Activated CD8-positive, alpha-beta T cell treated with anti-CD3 and anti-CD28 coated beads, Interleukin-2, amount 10 ng/mL, durations not matched to agents 7 days and 5 days (primary cell): ENCODE results near the gene AKT1. TPM values are rescaled to one million over a fixed set of nuclear protein-coding genes. Genes with fewer than 3 reads are reported as not detected.
A peak's percentile ranks its signal among the peaks of the same experiment; 100 is the strongest.
"Not testable (repeated sequence)": the region's sequence is repeated elsewhere in the genome, so short reads cannot be mapped to it uniquely, and the experiment has no call there.

Experiments used
- ATAC-seq: fragments of 150-1000 bp; cut with Tn5 transposase; one replicate; pipeline ENCODE4 v1.10.0; 2021; ENCODE audit warnings: moderate library complexity
- CTCF ChIA-PET: fragments of 350-600 bp; sonication (Branson Sonifier 250); formaldehyde crosslinking; loops from one replicate; lab custom pipeline; 2021; ENCODE audit warnings: antibody characterized with exemption; lab: Charles Lee
- POLR2A ChIA-PET: fragments of 350-600 bp; sonication (Branson Sonifier 250); formaldehyde crosslinking; loops from one replicate; lab custom pipeline; 2021; ENCODE audit warnings: antibody characterized with exemption; lab: Charles Lee
- DNase-seq: peaks from one replicate; pipeline ENCODE4 v3.0.0-alpha.2; 2020
- H3K27ac Mint-ChIP-seq: one replicate; pipeline ENCODE4 v1.8.0; 2021; ENCODE audit warnings: mild to moderate bottlenecking, mixed read lengths
- H3K27me3 Mint-ChIP-seq: one replicate; pipeline ENCODE4 v1.8.0; 2021; ENCODE audit warnings: low read depth, mixed read lengths
- H3K36me3 Mint-ChIP-seq: one replicate; pipeline ENCODE4 v1.8.0; 2021; ENCODE audit warnings: low read depth, mixed read lengths
- H3K4me1 Mint-ChIP-seq: one replicate; pipeline ENCODE4 v1.8.0; 2021; ENCODE audit warnings: low read depth, mixed read lengths
- H3K4me3 Mint-ChIP-seq: one replicate; pipeline ENCODE4 v1.8.0; 2021; ENCODE audit warnings: mild to moderate bottlenecking, mixed read lengths
- H3K9me3 Mint-ChIP-seq: one replicate; pipeline ENCODE4 v1.8.0; 2022; ENCODE audit warnings: mixed read lengths; ENCODE audit not compliant: insufficient read depth
- total RNA-seq, 2 experiments: library from RNA; stranded (reverse); gene quantifications; one replicate each; pipeline ENCODE4 v1.2.3, GENCODE V29; 2021

The AKT1 gene
- total RNA-seq, 2 experiments from 2014 or later: 217 to 222 TPM

DNA sequence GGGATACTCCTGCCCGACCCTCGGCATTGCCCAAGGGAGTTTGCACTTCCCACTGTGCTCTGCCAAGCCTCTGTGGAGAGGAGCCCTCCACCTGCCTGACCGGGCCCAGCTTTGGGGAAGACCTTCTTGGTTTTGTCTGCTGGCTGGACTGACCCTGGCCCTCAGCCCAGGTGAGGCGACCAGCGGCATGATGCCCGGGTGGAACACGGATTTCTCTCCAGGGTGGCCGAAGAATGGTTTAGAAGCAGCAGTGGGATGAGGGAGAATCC is 21.0 kb upstream of the AKT1 start:
- Mint-ChIP-seq H3K36me3 (no peaks in the 10 kb centered on the region), H3K27me3 (no peaks in the 10 kb centered on the region), H3K9me3 (no peaks in the 10 kb centered on the region), H3K4me1 (peaks cover 19% of the 10 kb centered on the region), H3K4me3 (peak overlapping the region; percentile 92), H3K27ac (peak overlapping the region; percentile 93)
- CTCF ChIA-PET: no interaction called here
- ATAC-seq: no peak
- no peak for DNase-seq
- POLR2A ChIA-PET: interaction anchor here (1.1 kb wide), 1 partner anchor 16 kb away, joined by 3 read pairs; the partner anchor contains the start of gene ZBTB42

GRCh38 chr14:104814701-104815100 is 19.2 kb upstream of the AKT1 start:
- POLR2A ChIA-PET, ATAC-seq, H3K27me3 Mint-ChIP-seq, DNase-seq, CTCF ChIA-PET, H3K9me3 Mint-ChIP-seq, H3K36me3 Mint-ChIP-seq: not testable (repeated sequence)
- Mint-ChIP-seq H3K4me1 (peaks cover 19% of the 10 kb centered on the region), H3K4me3 (peak overlapping the region; percentile 92), H3K27ac (peak overlapping the region; percentile 70)

- DNase-seq (no peak), ATAC-seq (no peak)
- H3K9me3 Mint-ChIP-seq: no peaks in the 10 kb centered on the region
- ChIA-PET POLR2A (interaction anchor here (1.1 kb wide), 1 partner anchor 61 kb away, joined by 3 read pairs; no protein-coding TSS in a partner anchor), CTCF (no interaction called here)
- peaks cover 19% of the 10 kb centered on the region for H3K4me1 Mint-ChIP-seq
- no peak overlapping the region for H3K27ac Mint-ChIP-seq
- no peaks in the 10 kb centered on the region for H3K36me3 Mint-ChIP-seq
- H3K27me3 Mint-ChIP-seq: no peaks in the 10 kb centered on the region
- H3K4me3 Mint-ChIP-seq: no peak overlapping the region
These were observed 17.7 kb upstream of the AKT1 start for GRCh38 chr14:104813286-104813685.

GRCh38 chr14:104810316-104810715 is 14.8 kb upstream of the AKT1 start:
- ChIA-PET CTCF (no interaction called here), POLR2A (no interaction called here)
- no peak overlapping the region for H3K4me3 Mint-ChIP-seq

DNA sequence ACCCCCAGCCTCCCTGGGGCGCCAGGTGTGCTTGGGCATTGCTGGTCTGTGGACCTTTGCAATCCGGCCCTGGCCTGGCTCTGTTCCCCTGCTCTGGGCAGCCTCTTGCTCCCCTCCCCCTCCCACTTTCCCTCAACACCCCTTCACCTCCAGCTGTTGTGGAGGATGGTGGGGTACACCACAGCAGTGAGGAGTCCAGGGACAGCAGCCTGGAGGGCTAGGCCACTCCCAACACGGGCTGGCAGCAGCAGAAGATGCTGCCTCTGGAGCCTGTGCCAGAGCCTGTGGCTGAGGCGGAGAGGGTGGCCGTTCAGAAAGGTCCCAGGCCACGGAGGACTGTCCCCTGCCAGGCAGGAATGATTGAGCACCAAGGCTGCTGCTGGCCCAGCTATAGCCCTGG is 12.9 kb upstream of the AKT1 start:
- POLR2A ChIA-PET: no interaction called here
- ATAC-seq: no peak
- no peak for DNase-seq
- H3K27me3 Mint-ChIP-seq: no peaks in the 10 kb centered on the region
- CTCF ChIA-PET: no interaction called here
- no peak overlapping the region for H3K4me3 Mint-ChIP-seq
- H3K9me3 Mint-ChIP-seq: no peaks in the 10 kb centered on the region
- H3K27ac Mint-ChIP-seq: no peak overlapping the region
- no peaks in the 10 kb centered on the region for H3K36me3 Mint-ChIP-seq
- peaks cover under 1% of the 10 kb centered on the region for H3K4me1 Mint-ChIP-seq

More at GRCh38 chr14:104810316-104810715, 14.8 kb upstream of the AKT1 start:
- no peaks in the 10 kb centered on the region for H3K27me3 Mint-ChIP-seq
- no peaks in the 10 kb centered on the region for H3K9me3 Mint-ChIP-seq
- ATAC-seq (no peak), DNase-seq (no peak)
- H3K27ac Mint-ChIP-seq: no peak overlapping the region
- H3K4me1 Mint-ChIP-seq: peaks cover 14% of the 10 kb centered on the region
- no peaks in the 10 kb centered on the region for H3K36me3 Mint-ChIP-seq

- Mint-ChIP-seq H3K9me3 (no peaks in the 10 kb centered on the region), H3K27ac (no peak overlapping the region), H3K4me3 (no peak overlapping the region), H3K4me1 (peaks cover 8% of the 10 kb centered on the region), H3K27me3 (no peaks in the 10 kb centered on the region), H3K36me3 (no peaks in the 10 kb centered on the region)
- ATAC-seq (no peak), DNase-seq (no peak)
- ChIA-PET CTCF (no interaction called here), POLR2A (no interaction called here)
These were observed 11.3 kb upstream of the AKT1 start for GRCh38 chr14:104806625-104807465.

DNA sequence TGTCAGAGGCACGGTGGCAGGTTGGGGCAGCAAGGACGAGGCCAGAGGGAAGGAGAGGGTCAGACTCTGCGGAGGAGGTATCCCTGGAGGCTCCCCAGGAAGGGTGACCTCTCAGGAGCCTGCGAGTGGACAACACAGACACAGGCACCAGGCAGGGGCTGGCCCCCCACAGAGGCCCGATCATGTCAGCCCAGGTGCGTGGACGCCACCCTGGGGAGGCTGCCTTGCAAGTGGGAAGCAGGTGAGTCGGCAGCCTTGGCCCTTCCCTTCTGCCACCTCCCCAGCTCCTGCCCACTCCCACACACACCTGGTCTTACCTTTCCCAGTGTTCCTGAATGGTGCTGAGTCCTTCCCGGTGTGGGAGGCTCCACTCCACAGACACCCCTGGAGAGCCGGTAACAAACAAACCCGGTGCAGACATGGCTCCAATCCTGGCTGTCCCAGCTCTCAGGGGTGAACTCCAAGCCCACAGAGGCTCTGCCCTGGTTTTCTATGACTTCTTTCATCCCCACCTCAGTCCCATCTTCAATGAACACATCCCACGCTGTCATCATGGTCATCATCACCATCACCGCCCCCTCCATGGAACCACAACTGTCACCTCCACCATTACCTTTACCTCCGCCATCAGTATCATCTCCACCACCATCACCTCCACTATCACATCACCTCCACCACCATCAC is 10.5 kb upstream of the AKT1 start:
- no peak for ATAC-seq
- DNase-seq: no peak
- POLR2A ChIA-PET: no interaction called here
- no peaks in the 10 kb centered on the region for H3K9me3 Mint-ChIP-seq
- no peaks in the 10 kb centered on the region for H3K27me3 Mint-ChIP-seq
- no peak overlapping the region for H3K4me3 Mint-ChIP-seq
- H3K4me1 Mint-ChIP-seq: peaks cover 16% of the 10 kb centered on the region
- H3K27ac Mint-ChIP-seq: no peak overlapping the region
- CTCF ChIA-PET: no interaction called here
- H3K36me3 Mint-ChIP-seq: no peaks in the 10 kb centered on the region

- H3K9me3 Mint-ChIP-seq: no peaks in the 10 kb centered on the region
- peaks cover 16% of the 10 kb centered on the region for H3K4me1 Mint-ChIP-seq
- H3K4me3 Mint-ChIP-seq: no peak overlapping the region
- no peaks in the 10 kb centered on the region for H3K27me3 Mint-ChIP-seq
- POLR2A ChIA-PET: no interaction called here
- DNase-seq (no peak), ATAC-seq (no peak)
- no peak overlapping the region for H3K27ac Mint-ChIP-seq
- no peaks in the 10 kb centered on the region for H3K36me3 Mint-ChIP-seq
- CTCF ChIA-PET: no interaction called here
These were observed 9.8 kb upstream of the AKT1 start for GRCh38 chr14:104805326-104805678.

DNA sequence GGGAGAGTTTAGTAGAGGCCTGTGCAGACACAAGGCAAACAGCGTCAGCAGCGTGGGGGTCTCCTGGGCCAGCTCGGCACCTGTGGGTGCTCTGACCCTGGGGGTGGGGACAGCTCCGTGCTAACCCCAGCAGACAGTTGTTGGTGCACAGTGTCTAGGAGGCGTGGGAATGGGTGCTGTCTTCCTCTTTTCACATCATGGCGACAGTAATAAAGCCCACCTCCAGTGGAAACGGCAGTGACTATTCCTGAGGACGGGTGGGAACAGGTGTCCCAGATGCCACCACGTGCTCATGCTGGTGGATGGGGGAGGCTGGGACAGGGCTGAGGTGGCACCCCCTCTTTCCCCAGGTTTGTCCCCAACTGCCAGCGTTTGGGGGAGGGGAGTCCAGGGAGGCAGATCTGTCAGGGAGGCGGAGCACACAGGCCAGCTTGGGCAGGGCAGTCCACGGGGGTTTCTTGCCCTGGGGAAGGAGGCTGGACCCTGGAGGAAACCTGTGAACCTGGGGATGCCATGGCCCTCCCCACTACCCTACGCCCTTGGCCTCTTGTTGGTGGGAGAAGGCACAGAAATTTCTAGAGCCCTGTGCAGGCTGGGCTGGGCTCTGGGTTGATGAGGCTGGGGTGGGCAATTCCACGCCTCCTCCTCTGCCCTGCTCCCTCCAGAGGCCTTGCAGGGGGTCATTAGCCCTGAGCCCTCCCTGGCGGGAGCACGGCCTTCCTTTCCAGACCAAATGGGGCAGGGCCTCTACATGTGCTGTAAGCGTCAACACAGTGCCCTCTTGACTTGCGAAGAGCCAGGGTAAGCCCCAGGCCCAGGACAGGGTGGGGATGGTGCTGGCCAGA is 9.2 kb upstream of the AKT1 start:
- Mint-ChIP-seq H3K9me3 (no peaks in the 10 kb centered on the region), H3K27me3 (no peaks in the 10 kb centered on the region), H3K36me3 (no peaks in the 10 kb centered on the region), H3K4me3 (no peak overlapping the region), H3K27ac (no peak overlapping the region), H3K4me1 (peaks cover 20% of the 10 kb centered on the region)
- CTCF ChIA-PET: no interaction called here
- POLR2A ChIA-PET: interaction anchor here (0.6 kb wide), 1 partner anchor 53 kb away, joined by 4 read pairs; no protein-coding TSS in a partner anchor
- no peak for DNase-seq
- no peak for ATAC-seq

GRCh38 chr14:104803912-104804410 is 8.4 kb upstream of the AKT1 start:
- Mint-ChIP-seq H3K27me3 (peaks cover 3% of the 10 kb centered on the region), H3K9me3 (no peaks in the 10 kb centered on the region), H3K4me3 (no peak overlapping the region), H3K27ac (no peak overlapping the region), H3K36me3 (no peaks in the 10 kb centered on the region), H3K4me1 (peaks cover 23% of the 10 kb centered on the region)
- ATAC-seq: no peak
- POLR2A ChIA-PET: interaction anchor here (0.6 kb wide), 1 partner anchor 52 kb away, joined by 4 read pairs; no protein-coding TSS in a partner anchor
- DNase-seq: no peak
- CTCF ChIA-PET: no interaction called here

DNA sequence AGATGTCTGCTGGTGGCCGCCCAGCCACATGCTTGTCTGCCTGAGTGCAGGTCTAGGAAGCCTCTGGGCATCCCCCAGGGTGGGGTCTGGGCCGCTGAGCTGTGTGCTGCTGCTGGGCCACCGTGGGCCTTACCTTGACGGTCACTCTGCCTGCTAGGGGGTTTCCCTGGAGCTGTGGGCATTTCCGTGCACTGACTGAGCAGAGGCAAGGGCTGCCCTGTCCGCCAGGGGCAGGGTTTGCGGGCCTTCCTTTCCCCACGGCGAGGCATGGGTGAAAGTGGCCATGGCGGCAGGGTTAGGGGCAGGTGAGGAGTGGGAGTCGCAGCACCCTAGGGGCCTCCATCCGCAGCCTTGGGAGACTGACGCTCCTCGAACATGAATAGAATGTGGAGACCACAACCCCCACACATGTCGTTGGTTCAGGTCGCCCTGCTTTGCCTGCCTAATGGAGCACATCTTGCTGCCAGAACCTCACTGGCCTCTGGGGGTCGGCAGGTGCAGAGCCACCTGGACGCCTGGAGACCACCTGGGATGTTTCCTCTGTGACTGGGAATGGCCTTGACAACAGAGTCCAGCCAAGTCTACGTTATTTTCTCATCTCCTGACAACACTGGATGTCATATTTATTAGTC is 7.8 kb upstream of the AKT1 start:
- POLR2A ChIA-PET: no interaction called here
- Mint-ChIP-seq H3K27me3 (peaks cover 8% of the 10 kb centered on the region), H3K4me3 (no peak overlapping the region), H3K9me3 (no peaks in the 10 kb centered on the region), H3K27ac (no peak overlapping the region), H3K36me3 (no peaks in the 10 kb centered on the region), H3K4me1 (peaks cover 23% of the 10 kb centered on the region)
- DNase-seq (no peak), ATAC-seq (no peak)
- CTCF ChIA-PET: no interaction called here
